SIG-M5 treated with dmso at 0.1 percent for 504 hours (cell line): ENCODE data around the gene FHAD1.

Source experiments
- DNase-seq: peaks from one replicate; lab custom pipeline; 2025; ENCODE audit not compliant: unreplicated experiment; lab: John Stamatoyannopoulos, UW

Gene FHAD1

GRCh38 chr1:15245593-15246360 lies 1.2 kb upstream of the FHAD1 start:
- DNase-seq, result peak; percentile 5

- no peak for DNase-seq
Measured at GRCh38 chr1:15248216-15248615, 1.2 kb downstream of the FHAD1 start.

DNA sequence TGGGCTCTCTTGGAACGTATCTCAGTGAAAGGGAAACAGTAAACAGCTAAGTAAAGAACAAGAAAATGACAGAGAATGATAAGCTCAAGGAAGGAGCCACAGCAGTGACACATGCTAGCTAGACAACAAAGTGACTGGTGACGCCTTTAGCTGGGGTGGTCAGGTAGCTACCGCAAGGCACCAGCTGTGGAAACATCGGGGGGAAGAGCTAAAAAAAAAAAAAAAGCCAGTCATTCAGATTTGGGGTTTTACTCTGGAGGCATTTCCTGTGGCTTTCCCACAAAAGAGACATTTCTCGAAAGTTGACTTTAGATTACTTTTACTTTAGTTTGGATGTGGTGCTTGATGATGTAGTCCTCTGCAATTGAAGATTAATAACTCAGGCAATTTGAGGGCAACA lies 2.1 kb downstream of the FHAD1 start:
- no peak for DNase-seq

DNA sequence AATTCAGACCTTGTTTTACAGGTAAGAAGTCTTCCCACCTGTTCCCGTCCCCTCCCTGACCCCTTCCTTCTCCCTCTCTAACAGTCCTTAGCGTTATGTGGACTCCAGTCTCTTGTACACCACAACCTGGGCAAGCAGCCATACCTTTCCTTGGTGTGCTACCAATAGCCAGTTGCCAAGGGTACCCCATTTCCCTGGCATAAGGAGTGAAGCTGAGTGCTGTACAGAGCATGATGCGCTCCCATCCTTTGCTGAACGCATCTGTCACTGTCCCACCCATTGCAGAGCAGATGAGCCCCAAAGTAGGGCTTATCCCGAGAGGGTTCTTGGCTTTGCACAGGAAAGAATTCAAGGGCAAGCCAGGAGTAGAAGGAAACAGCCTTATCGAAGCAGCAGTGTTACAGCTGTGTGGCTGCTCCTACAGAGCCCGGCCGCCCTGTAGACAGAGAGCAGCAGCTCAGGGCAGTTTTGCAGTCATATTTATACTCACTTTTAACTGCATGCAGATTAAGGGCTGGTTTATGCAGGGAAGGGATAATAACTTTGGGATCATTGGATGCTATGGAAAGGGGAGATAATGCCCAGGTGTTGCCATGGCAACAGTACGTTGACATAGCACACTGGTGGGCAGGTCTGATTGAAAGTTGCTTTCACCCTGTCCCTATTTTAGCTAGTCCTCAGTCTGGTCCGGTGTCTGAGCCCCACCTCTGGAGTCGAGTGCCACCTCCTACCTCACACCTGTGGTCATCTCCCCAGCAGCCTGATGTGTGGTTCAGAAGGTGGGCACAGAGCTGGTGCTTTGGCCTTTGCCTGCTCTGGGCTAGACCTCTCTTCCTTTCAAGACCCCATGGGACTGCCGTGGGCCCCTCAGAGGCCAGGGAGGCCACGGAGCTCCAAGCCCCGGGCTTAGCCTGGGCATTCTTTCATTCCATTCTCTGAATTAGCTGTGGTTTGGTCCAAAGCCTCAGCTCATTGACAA lies 5.1 kb downstream of the FHAD1 start:
- no peak for DNase-seq

- DNase-seq, result no peak
Measured at GRCh38 chr1:15254559-15254958, 7.5 kb downstream of the FHAD1 start.

DNA sequence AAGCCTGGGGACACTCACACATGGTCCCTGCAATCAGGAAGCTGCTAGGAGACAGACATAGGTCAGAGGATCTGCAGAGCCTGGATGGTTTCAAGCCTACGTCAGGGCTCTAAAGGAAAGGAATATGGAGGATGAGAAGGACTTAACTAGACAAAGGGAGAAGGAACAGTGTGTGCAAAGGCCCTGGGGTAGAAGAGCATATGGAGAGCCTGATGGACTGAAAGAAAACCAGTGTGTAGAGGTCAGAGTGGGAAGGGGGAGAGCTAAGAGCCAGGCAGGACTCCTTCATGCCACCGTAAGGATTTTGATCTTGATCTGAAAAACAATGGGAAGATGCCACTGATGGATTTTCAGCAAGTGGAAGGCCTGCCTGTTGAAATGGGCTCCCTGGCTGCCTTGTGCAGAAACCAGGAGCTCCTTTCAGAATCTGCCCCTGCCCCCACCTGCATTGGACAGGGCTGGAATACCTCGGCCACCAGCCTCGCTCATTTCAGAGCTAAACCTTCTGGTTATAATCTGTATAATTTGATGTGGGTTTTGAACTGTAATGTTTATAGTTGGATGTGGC lies 8.6 kb downstream of the FHAD1 start:
- DNase-seq, result no peak

- DNase-seq, result no peak
Measured at GRCh38 chr1:15256584-15256983, 9.6 kb downstream of the FHAD1 start.

GRCh38 chr1:15257309-15257708 lies 10.3 kb downstream of the FHAD1 start:
- no peak for DNase-seq

DNA sequence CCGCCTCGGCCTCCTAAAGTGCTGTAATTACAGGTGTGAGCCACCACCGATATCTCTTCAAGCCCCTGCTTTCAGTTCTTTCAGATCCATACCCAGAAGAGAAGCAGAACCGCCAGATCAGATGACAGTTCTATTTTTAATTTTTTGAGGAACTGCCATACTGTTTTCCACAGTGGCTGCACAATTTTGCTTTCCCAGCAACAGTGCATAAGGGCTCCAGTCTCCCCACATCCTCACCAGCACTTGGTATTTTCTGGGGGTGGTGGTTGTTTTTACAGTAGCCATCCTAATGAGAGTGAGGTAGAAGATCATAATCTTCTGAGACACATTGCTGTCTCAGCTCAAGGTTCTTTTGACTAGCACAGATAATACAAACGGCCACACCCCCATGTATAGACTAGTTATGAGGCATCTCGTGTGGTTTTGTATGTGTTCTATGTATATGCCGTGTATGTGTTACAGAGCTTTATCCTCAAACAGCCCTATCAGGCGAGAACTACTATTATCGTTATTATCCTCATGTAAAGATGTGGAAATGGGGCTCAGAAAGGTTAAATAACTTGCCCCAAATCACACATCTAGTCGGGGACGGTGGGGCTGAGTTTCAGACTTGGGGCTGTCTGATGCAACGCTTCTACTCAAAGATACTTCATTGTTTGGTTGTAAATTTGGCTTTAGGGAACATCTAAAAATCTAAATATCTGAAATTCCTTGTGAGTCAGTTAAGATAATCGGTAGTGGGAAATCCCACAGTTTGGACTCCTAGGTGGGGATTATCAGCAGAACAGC lies 12.0 kb downstream of the FHAD1 start:
- DNase-seq, result no peak

DNA sequence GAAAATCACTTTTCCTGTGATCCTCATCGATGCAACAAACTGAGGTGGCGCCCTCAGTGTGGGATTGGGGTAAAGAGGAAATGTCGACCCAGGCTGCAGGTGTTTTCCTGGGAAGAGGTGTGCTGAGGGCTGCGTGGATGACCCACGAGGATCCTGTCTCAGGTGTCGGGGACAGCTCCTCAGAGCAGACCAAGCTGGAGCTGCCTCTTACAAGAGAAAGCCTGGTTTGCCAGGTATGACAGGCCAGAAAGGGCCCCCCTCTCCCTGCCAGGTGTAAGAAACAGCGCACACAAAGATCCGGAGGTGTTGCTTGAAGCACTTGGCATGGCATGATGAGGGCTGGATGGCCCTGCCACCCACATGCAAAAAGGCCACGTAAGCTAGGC lies 12.6 kb downstream of the FHAD1 start:
- no peak for DNase-seq

DNA sequence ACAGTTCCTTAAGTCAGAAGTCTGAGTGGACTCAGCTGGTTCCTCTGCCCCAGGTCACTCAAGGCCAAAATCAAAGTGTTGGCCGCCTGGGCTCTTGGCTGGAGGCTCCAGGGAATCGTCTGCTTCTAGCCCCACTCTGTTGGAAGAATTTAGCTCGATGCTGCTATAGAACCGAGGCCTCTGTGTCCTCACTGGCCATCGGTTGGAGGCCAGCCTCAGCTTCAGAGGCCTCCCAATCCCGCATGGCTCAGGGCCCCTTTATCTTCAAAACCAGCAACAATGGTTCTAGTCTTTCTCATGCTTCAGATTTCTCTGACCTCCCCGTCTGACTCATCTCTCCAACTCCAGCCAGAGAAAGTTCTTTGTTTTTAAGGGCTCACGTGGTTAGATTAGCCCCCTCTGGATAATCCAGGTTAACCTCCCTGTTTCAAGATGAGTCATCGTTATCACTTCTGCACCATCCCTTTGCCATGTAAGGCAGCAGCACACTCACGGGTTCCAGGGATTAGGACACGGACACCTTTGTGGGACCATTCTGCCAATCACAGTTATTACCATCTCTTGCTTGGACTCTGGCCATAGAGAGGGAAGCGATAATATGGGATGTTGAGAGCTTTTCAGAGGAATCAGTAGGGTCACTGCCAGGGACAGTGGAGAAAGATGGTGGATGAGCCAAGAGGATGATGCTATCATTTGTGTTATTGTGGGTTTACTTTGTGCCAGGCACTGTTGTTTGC lies 13.6 kb downstream of the FHAD1 start:
- no peak for DNase-seq

GRCh38 chr1:15261155-15262002 lies 14.4 kb downstream of the FHAD1 start:
- DNase-seq, result peak; percentile 60

DNA sequence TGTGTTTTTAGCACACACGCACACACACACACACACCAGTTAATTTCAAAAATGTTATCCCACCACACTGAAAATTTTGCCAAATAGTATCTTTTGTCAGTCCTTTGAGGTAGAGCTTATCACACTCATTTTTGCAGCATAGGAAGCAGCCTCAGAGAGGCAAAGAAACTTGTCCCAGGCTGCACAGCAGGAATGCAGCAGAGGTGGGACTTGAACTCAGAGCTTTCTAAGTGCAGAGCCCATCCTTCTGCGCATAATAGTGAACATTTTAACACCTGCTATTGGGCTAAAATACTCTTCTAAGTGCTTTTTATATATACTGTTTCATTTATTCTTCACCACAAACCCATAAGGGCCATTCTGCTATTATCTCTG lies 15.0 kb downstream of the FHAD1 start:
- no peak for DNase-seq

DNA sequence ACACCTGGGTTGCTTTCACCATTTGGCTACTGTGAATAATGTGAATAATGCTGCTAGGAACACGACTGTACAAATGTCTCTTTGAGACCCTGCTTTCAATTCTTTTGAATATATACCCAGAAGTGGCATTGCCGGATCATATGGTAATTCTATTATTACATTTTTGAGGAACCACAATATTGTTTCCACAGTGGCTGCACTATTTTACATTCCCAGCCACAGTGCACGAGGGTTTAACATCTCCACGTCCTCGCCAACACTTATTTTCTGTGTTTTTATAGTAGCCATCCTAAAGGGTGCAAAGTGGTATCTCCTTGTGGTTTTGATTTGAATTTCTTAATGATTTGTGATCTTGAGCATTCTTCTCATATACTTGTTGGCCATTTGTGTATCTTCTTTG lies 15.7 kb downstream of the FHAD1 start:
- no peak for DNase-seq

DNA sequence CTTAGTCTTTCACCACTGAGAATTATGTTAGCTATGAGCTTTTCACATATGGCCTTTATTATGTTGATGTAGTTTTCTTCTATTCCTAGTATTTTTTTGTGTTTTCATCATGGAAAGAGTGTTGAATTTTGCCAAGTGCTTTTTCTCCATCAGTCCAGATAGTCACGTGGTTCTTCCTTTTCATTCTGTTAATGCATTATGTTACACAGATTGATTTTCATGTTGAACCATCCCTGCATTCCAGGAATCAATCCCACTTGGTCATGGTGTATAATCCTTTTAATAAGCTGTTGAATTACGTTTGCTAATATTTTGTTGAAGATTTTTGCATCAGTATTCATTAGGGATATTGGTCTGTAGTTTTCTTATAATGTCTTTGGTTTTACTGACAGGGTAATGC lies 17.7 kb downstream of the FHAD1 start:
- no peak for DNase-seq

GRCh38 chr1:15271196-15271595 lies 24.2 kb downstream of the FHAD1 start:
- DNase-seq, result no peak

DNA sequence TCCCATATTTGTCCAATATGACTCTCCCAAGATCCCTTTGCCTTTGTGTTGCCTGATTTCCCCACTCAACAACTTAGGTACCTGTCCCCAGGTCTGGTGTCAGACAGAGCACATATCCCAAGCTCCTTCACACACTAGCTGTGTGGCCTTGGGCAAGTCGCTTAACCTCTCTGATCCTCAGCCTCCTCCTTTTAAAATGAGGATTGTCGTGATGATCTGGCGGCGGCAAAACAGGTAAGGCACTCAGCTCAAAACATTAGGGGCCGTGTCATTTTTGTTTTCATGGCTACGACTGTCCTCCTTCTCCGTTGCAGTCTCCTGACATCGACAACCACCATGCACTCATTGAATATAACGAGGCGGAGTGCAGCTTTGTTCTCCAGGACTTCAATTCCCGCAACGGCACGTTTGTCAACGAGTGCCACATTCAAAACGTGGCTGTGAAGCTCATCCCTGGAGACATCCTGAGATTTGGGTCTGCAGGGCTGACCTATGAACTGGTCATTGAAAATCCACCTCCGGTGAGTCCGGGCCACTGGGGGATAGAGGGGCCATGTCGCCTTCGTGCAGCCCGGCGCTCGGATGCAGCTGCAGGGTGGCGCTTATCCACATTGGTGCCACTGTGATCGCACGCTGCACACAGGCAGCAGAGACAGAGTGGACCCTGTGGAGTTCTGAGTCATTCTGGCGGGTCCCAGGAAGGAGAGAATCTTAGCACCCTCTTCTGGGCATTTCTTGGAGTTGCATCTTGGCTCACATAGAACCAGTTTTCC lies 25.2 kb downstream of the FHAD1 start:
- DNase-seq, result peak; percentile 64

DNA sequence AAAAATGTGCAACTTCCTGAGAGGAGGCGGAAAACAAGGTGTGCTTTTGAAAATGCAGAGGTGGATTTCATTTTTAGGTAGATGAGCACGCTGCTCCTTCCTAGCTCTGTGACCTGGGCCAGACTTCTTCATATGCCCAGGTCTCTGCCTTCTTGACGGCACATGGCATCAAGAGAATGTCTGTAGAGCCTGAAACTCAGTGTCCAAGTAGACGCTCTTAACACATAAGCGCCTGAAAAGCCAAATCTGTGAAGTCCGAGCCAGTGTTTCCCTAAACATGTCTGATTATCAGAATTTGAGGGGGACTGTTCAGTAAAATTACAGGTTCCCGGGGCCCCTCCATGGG lies 25.7 kb downstream of the FHAD1 start:
- no peak for DNase-seq

GRCh38 chr1:15273274-15273673 lies 26.3 kb downstream of the FHAD1 start:
- no peak for DNase-seq
